HepG2 (cell line): ENCODE measurements around the gene FURIN. TPM values are rescaled to one million over a fixed set of nuclear protein-coding genes. Genes with fewer than 3 reads are reported as not detected.
A peak's percentile ranks its signal among the peaks of the same experiment; 100 is the strongest.

Source experiments
- ATAC-seq: fragments of 200-7000 bp; cut with Tn5 transposase; 3 replicates; pipeline ENCODE4 v1.9.1; 2020; ENCODE audit warnings: mild to moderate bottlenecking, moderate library complexity
- BruUV-seq: library from RNA; stranded (reverse); fragments of 400-500 nt; replicated peaks from 2 replicates; lab custom pipeline; 2021; lab: Mats Ljungman, UMichigan
- CTCF ChIA-PET: fragments of 300-600 bp; formaldehyde crosslinking; extraction: SDS; loops from one replicate; lab custom pipeline; 2021; ENCODE audit warnings: low total read pairs, inconsistent platforms, low intra/inter-chr PET ratio; lab: Yijun Ruan, JAX
- POLR2A ChIA-PET: fragments of 350-600 bp; sonication (Branson Sonifier 250); formaldehyde crosslinking; loops from one replicate; lab custom pipeline; 2020; ENCODE audit warnings: antibody characterized with exemption, inconsistent platforms; lab: Yijun Ruan, JAX
- DNase-seq: peaks from one replicate; pipeline ENCODE4 v3.0.0-alpha.2; 2015; ENCODE audit warnings: low spot score
- FAIRE-seq: peaks from 3 replicates; lab custom pipeline; 2011; peaks lifted over from hg19 to GRCh38; lab: Jason Lieb, UNC
- H2AFZ ChIP-seq: one replicate; pipeline ENCODE4 v1.6.1; 2011; ENCODE audit warnings: low read length, inconsistent platforms
- H3K27ac ChIP-seq: fragments of 300-600 bp; 3 replicates; pipeline ENCODE4 v1.8.0; 2011; ENCODE audit warnings: mixed run types, mild to moderate bottlenecking, mixed read lengths, low read length, inconsistent platforms; ENCODE audit not compliant: insufficient read depth; ENCODE audit errors: extremely low read length
- H3K27me3 ChIP-seq, 2 experiments: fragments of 200-600 bp in 1 of 2; 2 replicates in 1 of 2; 3 replicates in 1 of 2; pipeline versions ENCODE4 v1.6.0 to v1.8.0; 2011; ENCODE audit warnings: low read length in 2 of 2, mild to moderate bottlenecking in 2 of 2, moderate library complexity in 2 of 2, inconsistent platforms in 1 of 2; ENCODE audit not compliant: insufficient read depth in 2 of 2, control insufficient read depth in 1 of 2
- H3K36me3 ChIP-seq, 2 experiments: fragments of 200-600 bp in 1 of 2; replicated peaks in 1 of 2; 2 replicates in 1 of 2; 3 replicates in 1 of 2; pipeline versions ENCODE4 v1.5.1 to v1.8.0; 2011; ENCODE audit warnings: low read length in 2 of 2, inconsistent platforms in 1 of 2; ENCODE audit not compliant: insufficient read depth in 2 of 2, control insufficient read depth in 1 of 2
- H3K4me1 ChIP-seq: 2 replicates; pipeline ENCODE4 v1.5.1; 2012; ENCODE audit warnings: low read length, inconsistent platforms; ENCODE audit not compliant: insufficient read depth
- H3K4me2 ChIP-seq: 2 replicates; pipeline ENCODE4 v1.6.0; 2011; ENCODE audit warnings: low read depth, low read length, inconsistent platforms
- H3K4me3 ChIP-seq, 3 experiments: fragments of 200-600 bp in 1 of 3; sonication (generic), shearing (Covaris generic) in 1 of 3; replicated peaks in 1 of 3; 2 replicates each; pipeline ENCODE4 v1.5.1; 2011 to 2016; ENCODE audit warnings: low read length in 3 of 3, inconsistent platforms in 2 of 3, low read depth in 2 of 3, mild to moderate bottlenecking in 2 of 3, control low read depth in 1 of 3, mixed read lengths in 1 of 3; ENCODE audit not compliant: insufficient read depth in 1 of 3
- H3K79me2 ChIP-seq: one replicate; pipeline ENCODE4 v1.6.1; 2011; ENCODE audit warnings: low read length, inconsistent platforms; ENCODE audit not compliant: insufficient read depth
- H3K9ac ChIP-seq: 2 replicates; pipeline ENCODE4 v1.6.0; 2011; ENCODE audit warnings: mild to moderate bottlenecking, low read depth, low read length, inconsistent platforms; ENCODE audit not compliant: insufficient read depth
- H3K9me3 ChIP-seq: 2 replicates; pipeline ENCODE4 v1.5.1; 2012; ENCODE audit warnings: mild to moderate bottlenecking, low read length
- H4K20me1 ChIP-seq: 2 replicates; pipeline ENCODE4 v1.6.0; 2011; ENCODE audit warnings: inconsistent platforms, mild to moderate bottlenecking, low read length, moderate library complexity; ENCODE audit not compliant: insufficient read depth
- AGO2 ChIP-seq: fragments of 200-400 bp; formaldehyde crosslinking; optimal IDR thresholded peaks from 2 replicates; pipeline ENCODE3; 2017; ENCODE audit warnings: mild to moderate bottlenecking, low read depth, low read length, moderate library complexity
- BCL6 ChIP-seq: IDR thresholded peaks from 2 replicates; pipeline ENCODE4 v1.6.1; 2016; ENCODE audit warnings: missing genetic modification reagents, missing compliant biosample characterization
- GABPA ChIP-seq, 2 experiments: IDR thresholded peaks; 2 replicates each; pipeline ENCODE4 v1.6.1; 2011 to 2016; ENCODE audit warnings: low read depth in 2 of 2, low read length in 1 of 2, missing biosample characterization in 1 of 2, missing genetic modification characterization in 1 of 2
- HMGA1 ChIP-seq: sonication (generic); formaldehyde crosslinking; conservative IDR thresholded peaks from 2 replicates; pipeline ENCODE4 v1.4.0; 2020; ENCODE audit warnings: missing genetic modification reagents
- HMGXB4 ChIP-seq, 2 experiments: sonication (generic) in 1 of 2; formaldehyde crosslinking in 1 of 2; IDR thresholded peaks; 2 replicates each; pipeline versions ENCODE4 v1.4.0 to v1.6.1; 2018 to 2020; ENCODE audit warnings: missing genetic modification reagents in 2 of 2, borderline replicate concordance in 1 of 2, low read depth in 1 of 2, mild to moderate bottlenecking in 1 of 2, missing biosample characterization in 1 of 2
- KDM2A ChIP-seq: sonication (generic); formaldehyde crosslinking; IDR thresholded peaks from 2 replicates; pipeline ENCODE4 v1.4.0; 2020; ENCODE audit warnings: low read depth, missing genetic modification reagents, borderline replicate concordance
- MED1 ChIP-seq: sonication (generic); formaldehyde crosslinking; IDR thresholded peaks from 2 replicates; pipeline ENCODE4 v1.4.0; 2020; ENCODE audit warnings: missing genetic modification reagents
- PATZ1 ChIP-seq: sonication (generic); formaldehyde crosslinking; IDR thresholded peaks from 2 replicates; pipeline ENCODE4 v1.4.0; 2020; ENCODE audit warnings: missing genetic modification reagents
- PHF8 ChIP-seq: sonication (generic); formaldehyde crosslinking; IDR thresholded peaks from 2 replicates; pipeline ENCODE4 v1.5.0; 2020; ENCODE audit warnings: missing genetic modification reagents
- RARA ChIP-seq: IDR thresholded peaks from 2 replicates; pipeline ENCODE4 v1.6.1; 2016; ENCODE audit warnings: missing genetic modification reagents, missing compliant biosample characterization
- RFX1 ChIP-seq: fragments of 450-650 bp; IDR thresholded peaks from 2 replicates; pipeline ENCODE4 v1.6.1; 2017
- RNF2 ChIP-seq: fragments of 450-650 bp; conservative IDR thresholded peaks from 2 replicates; pipeline ENCODE4 v1.6.1; 2016; ENCODE audit warnings: low read depth
- SOX13 ChIP-seq, 3 experiments: fragments of 450-650 bp in 1 of 3; sonication (generic) in 1 of 3; formaldehyde crosslinking in 1 of 3; IDR thresholded peaks in 2 of 3; conservative IDR thresholded peaks in 1 of 3; 2 replicates each; pipeline versions ENCODE4 v1.5.0 to v1.6.1; 2016 to 2020; ENCODE audit warnings: antibody characterized with exemption in 1 of 3, mild to moderate bottlenecking in 1 of 3, missing compliant biosample characterization in 1 of 3, missing genetic modification reagents in 1 of 3, moderate library complexity in 1 of 3
- ZFX ChIP-seq: sonication (generic); formaldehyde crosslinking; IDR thresholded peaks from 2 replicates; pipeline ENCODE4 v1.4.0; 2020; ENCODE audit warnings: mild to moderate bottlenecking, low read depth, missing genetic modification reagents, moderate library complexity
- ZNF501 ChIP-seq: sonication (generic); formaldehyde crosslinking; IDR thresholded peaks from 2 replicates; pipeline ENCODE4 v1.5.1; 2020; ENCODE audit warnings: mild to moderate bottlenecking, moderate library complexity, missing genetic modification reagents
- ZNF543 ChIP-seq: sonication (generic); formaldehyde crosslinking; IDR thresholded peaks from 2 replicates; pipeline ENCODE4 v1.4.0; 2020; ENCODE audit warnings: mild to moderate bottlenecking, missing genetic modification reagents
- ZNF556 ChIP-seq: sonication (generic); formaldehyde crosslinking; IDR thresholded peaks from 2 replicates; pipeline ENCODE4 v1.4.0; 2020; ENCODE audit warnings: mild to moderate bottlenecking, missing genetic modification reagents, borderline replicate concordance
- ZNF768 ChIP-seq: sonication (generic); formaldehyde crosslinking; IDR thresholded peaks from 2 replicates; pipeline ENCODE4 v1.4.0; 2020; ENCODE audit warnings: missing genetic modification reagents
- WGBS: methylation state at CpG from one replicate; pipeline ENCODE4 v1.1.6; 2017; ENCODE audit warnings: low lambda C conversion rate; 5-methylcytosine and 5-hydroxymethylcytosine counted together
- in situ Hi-C: cut with HindIII; loops from 2 replicates; pipeline ENCODE4 v1.10.0; 2017; ENCODE audit warnings: low pct_unique_long_range_greater_than_20kb; ENCODE audit not compliant: extremely low pct_ligation_motif_present
- intact Hi-C: fragments of 100-400 bp; cut with micrococcal nuclease; formaldehyde crosslinking; loops from one replicate; pipeline ENCODE4 v1.10.0; 2022; ENCODE audit not compliant: unreplicated experiment
- polyA plus RNA-seq, 8 experiments: library from polyadenylated mRNA; depleted of rRNA in 3 of 8; stranded (reverse) in 7 of 8; unstranded in 1 of 8; fragments of >200 nt; fragmentation: Illumina TruSeq in 4 of 8; extraction: Trizol in 4 of 8; gene quantifications; 2 replicates each; pipeline versions ENCODE4 v1.2.1 to v1.2.3, GENCODE V29; 2011 to 2016; ENCODE audit warnings: low read depth in 4 of 8, missing spikeins in 1 of 8, mixed read lengths in 1 of 8; ENCODE audit not compliant: insufficient read depth in 1 of 8
- total RNA-seq, 5 experiments: library from RNA; depleted of rRNA; stranded (reverse); fragments of >200 nt; fragmentation: Illumina TruSeq; extraction: Trizol; gene quantifications; 2 replicates each; pipeline ENCODE4 v1.2.3, GENCODE V29; 2016; ENCODE audit warnings: low read depth in 1 of 5

FURIN gene
- total and polyA plus RNA-seq, 2 of the 13 experiments (the other 11 are each of a cell fraction or from before 2014, with no cell fraction given): 15.2 to 17.4 TPM

- Histone ChIP-seq H3K27me3 (peaks cover 0 to 42% of the 10 kb centered on the region in 2 experiments), H3K27ac (no peak overlapping the region), H3K9me3 (no peaks in the 10 kb centered on the region), H3K4me1 (peaks cover 75% of the 10 kb centered on the region), H3K36me3 (peaks cover 0 to 9% of the 10 kb centered on the region in 2 experiments; a peak in 2 of 5 replicates), H3K4me3 (peak overlapping the region; percentile 72 to 74 (median 73); a peak in 5 of 6 replicates), H3K9ac (peak overlapping the region; percentile 61), H2AFZ (no peak overlapping the region), H3K79me2 (peaks cover 10% of the 10 kb centered on the region), H3K4me2 (peak overlapping the region; percentile 85), H4K20me1 (peaks cover 22% of the 10 kb centered on the region; the same call in 1 of the 2 replicates)
- no peak for ATAC-seq
- CTCF ChIA-PET: no interaction called here
- BruUV-seq: no TSS peak
- no peak for FAIRE-seq
- in situ Hi-C loops (no loop called here), intact Hi-C loops (loop anchor here (5.0 kb wide), 1 partner anchor 379 kb away; no protein-coding TSS in a partner anchor)
- DNase-seq: no peak
- WGBS: no CpG with 5 or more reads among the region's 71 CpGs
- POLR2A ChIA-PET: interaction anchor here (1.2 to 3.3 kb wide), 4 partner anchors 11 to 61 kb away, joined by 4 to 36 read pairs (median 8); partner anchors contain the start of genes FES and HDDC3
- TF ChIP-seq AGO2 (peak; percentile 27), KDM2A (CRISPR knock-in tag) (peak; percentile 34; the same call in 1 of the 2 replicates), RFX1 (no peak), RNF2 (peak; percentile 91), ZNF501 (0 out of 2 replicates have a peak, but pooled peaks have one; percentile 3), ZNF768 (CRISPR knock-in tag) (peak; percentile 10; the same call in 1 of the 2 replicates), PHF8 (CRISPR knock-in tag) (0 out of 2 replicates have a peak, but pooled peaks have one; percentile 19), HMGA1 (CRISPR knock-in tag) (no peak), GABPA (IDR thresholded peaks at IDR 0.05; ENCODE audit: low read depth, low read length) (0 out of 2 replicates have a peak, but pooled peaks have one; percentile 25), GABPA (CRISPR knock-in tag; IDR thresholded peaks at IDR 0.05; ENCODE audit: low read depth) (no peak), ZNF543 (0 out of 2 replicates have a peak, but pooled peaks have one; percentile 4), MED1 (CRISPR knock-in tag) (no peak), RARA (peak; percentile 19; the same call in 1 of the 2 replicates), HMGXB4 (CRISPR knock-in tag; IDR thresholded peaks at IDR 0.05; ENCODE audit: borderline replicate concordance in 1 of 2, low read depth in 1 of 2) (0 out of 4 replicates have a peak, but pooled peaks of 1 of the 2 experiments have one; percentile 22), PATZ1 (CRISPR knock-in tag) (0 out of 2 replicates have a peak, but pooled peaks have one; percentile 4), ZFX (CRISPR knock-in tag) (peak; percentile 4; the same call in 1 of the 2 replicates), SOX13 (IDR thresholded peaks at IDR 0.05) (no peak), SOX13 (CRISPR knock-in tag; conservative IDR thresholded peaks at IDR 0.05 in 1 of 2, IDR thresholded peaks at IDR 0.05 in 1 of 2) (peak in 1 of 2 experiments; percentile 17; a peak in 1 of 4 replicates), ZNF556 (CRISPR knock-in tag) (0 out of 2 replicates have a peak, but pooled peaks have one; percentile 34), BCL6 (CRISPR knock-in tag) (peak; percentile 96)
These were observed 2.8 kb downstream of the FURIN start for GRCh38 chr15:90871139-90871715.
